ENCODE data around the gene HSD3B7. TPM values are rescaled to one million over a fixed set of nuclear protein-coding genes. Genes with fewer than 3 reads are reported as not detected.

The HSD3B7 gene
- total RNA-seq, 1 experiment from 2014 or later, result 28.9 TPM

DNA sequence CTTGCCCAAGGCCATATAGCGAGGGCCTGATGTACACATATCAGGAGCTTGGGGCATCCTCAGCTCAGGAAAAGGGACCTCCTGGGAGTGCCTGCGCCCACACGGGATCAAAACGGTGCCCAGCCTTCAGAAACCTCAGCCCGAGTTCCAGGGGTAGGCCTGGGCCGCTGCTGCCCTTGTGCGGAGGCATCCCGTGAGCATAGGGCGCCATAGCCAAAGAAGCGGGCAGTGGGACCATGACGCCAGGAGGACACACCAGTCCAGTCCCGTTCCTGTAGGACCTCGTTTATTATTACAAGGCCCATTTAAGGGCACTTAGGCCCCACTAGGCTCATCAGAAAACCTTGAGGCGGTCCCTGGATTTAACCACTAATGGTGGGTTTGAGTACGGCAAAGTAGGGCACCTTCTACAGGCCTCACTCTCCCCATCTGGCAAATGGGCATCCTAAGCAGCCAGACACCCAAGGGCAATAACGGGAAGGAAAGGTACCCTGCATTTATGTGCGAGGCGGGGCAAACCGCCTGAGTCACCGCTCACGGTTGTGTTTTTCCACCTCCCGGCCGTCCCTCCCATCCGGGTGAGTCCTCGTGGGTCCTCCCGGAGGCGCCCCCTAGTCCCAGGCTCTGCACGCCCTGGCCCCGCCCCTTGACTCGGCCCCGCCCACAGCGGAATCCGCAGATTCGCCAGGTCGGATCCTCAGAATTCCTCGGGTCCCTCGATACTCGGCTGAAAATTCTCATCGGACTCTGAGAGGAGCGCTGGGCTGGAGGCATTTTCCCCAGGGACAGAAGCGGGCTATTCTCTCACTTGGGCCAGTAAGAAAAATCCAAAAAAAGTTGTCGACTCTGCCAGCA, 28.2 kb upstream of the HSD3B7 start:
- peak; percentile 77 for DNase-seq (ENCODE audit: low spot score)

DNA sequence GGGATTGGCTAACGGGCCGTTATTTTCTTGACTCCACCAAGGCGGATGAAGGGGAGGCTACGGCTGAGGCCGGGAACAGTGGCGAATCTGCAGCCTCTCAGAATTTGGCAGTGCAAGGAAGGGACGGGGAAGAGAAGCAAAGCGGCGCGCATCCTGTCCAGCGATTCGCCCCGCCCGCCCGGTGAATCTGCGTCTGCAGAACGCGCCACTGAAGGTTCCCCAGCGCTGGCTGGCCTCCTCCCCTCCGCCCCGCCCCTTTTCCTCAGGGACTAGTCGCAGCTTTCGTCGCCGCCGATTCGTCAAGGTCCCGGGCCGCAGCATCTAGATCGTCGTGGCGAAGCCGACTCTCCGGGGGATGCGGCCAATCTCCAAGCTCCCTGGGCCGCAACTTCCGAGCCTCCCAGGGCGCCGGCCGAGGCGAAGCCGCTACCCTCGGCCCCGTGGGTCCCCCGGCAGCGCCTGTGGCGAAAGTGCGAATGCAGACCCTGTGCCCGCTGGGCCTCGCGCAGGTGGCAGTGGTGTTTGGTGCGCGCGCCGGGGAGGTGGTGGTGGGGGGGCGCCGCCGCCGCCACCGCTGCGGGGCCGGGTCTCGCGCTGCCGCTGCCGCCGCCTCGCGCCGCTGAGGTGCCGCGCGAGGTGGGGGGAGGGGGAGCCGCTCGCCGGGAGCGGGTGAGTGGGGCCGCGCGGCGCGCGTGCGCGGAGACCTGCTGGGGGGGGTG, 27.4 kb upstream of the HSD3B7 start, which contains the start of gene SETD1A:
TSS of gene SETD1A (plus strand) at position 299 of the 719 bp plus-strand sequence. CDS start 978 bp downstream, outside the sequence.
- DNase-seq (ENCODE audit: low spot score), result peak; percentile 93

GRCh38 chr16:30958175-30959079, 26.6 kb upstream of the HSD3B7 start:
- DNase-seq (ENCODE audit: low spot score), result peak; percentile 19

DNA sequence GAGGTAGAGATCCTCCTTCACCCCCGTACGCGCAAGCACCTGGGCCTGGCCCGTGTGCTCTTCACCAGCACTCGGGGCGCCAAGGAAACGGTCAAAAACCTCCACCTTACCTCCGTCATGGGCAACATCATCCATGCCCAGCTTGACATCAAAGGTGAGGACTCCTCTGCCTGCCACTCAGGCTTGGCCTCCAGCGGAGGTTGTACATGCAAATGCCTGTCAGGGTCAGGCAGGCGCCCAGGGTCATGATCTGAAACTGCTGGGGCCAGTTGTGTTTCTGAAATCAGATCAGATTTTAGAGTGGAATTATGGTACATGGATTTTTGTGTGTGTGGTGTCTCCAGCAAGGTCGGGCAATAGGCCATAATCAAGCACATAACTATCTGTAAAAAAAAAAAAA, 23.6 kb upstream of the HSD3B7 start:
- no peak for DNase-seq (ENCODE audit: low spot score)

GRCh38 chr16:30963925-30964511, 21.0 kb upstream of the HSD3B7 start:
- DNase-seq (ENCODE audit: low spot score), result no peak

DNA sequence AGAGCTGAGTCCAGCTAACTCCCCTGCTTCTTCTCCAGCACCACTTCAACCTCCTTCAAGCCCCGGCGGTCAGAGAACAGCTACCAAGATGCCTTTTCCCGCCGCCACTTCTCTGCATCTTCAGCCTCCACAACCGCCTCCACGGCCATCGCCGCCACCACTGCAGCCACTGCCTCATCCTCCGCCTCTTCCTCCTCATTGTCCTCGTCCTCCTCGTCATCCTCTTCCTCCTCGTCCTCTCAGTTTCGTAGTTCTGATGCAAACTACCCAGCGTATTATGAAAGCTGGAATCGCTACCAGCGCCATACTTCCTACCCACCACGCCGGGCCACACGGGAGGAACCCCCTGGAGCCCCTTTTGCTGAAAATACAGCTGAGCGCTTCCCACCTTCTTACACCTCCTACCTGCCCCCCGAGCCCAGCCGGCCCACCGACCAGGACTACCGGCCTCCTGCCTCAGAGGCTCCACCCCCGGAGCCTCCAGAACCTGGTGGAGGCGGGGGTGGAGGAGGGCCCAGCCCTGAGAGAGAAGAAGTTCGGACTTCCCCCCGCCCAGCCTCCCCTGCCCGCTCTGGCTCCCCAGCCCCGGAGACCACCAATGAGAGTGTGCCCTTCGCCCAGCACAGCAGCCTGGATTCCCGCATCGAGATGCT, 20.3 kb upstream of the HSD3B7 start:
- no peak for DNase-seq (ENCODE audit: low spot score)

GRCh38 chr16:30965436-30965835, 19.6 kb upstream of the HSD3B7 start:
- no peak for DNase-seq (ENCODE audit: low spot score)

DNA sequence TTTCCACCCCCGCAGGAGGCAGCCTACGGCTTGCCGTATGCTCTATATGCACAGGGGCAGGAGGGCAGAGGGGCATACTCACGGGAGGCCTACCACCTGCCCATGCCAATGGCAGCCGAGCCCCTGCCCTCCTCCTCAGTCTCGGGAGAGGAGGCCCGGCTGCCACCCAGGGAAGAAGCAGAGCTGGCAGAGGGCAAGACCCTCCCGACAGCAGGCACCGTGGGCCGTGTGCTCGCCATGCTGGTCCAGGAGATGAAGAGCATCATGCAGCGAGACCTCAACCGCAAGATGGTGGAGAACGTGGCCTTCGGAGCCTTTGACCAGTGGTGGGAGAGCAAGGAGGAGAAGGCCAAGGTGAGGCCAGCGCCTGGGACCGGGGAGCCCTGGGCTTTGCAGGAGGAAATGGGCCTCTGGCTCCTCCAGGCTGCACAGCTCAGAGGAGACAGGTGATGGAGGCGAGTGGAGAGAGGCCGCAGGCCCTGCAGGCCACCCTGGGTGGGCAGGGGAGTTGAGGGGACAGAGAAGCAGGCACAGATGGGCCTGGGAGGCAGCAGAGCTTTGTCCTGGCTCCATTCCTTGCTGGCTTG, 18.9 kb upstream of the HSD3B7 start:
- no peak for DNase-seq (ENCODE audit: low spot score)

- no peak for DNase-seq (ENCODE audit: low spot score)
These were observed 17.2 kb upstream of the HSD3B7 start for GRCh38 chr16:30967795-30968194.

DNA sequence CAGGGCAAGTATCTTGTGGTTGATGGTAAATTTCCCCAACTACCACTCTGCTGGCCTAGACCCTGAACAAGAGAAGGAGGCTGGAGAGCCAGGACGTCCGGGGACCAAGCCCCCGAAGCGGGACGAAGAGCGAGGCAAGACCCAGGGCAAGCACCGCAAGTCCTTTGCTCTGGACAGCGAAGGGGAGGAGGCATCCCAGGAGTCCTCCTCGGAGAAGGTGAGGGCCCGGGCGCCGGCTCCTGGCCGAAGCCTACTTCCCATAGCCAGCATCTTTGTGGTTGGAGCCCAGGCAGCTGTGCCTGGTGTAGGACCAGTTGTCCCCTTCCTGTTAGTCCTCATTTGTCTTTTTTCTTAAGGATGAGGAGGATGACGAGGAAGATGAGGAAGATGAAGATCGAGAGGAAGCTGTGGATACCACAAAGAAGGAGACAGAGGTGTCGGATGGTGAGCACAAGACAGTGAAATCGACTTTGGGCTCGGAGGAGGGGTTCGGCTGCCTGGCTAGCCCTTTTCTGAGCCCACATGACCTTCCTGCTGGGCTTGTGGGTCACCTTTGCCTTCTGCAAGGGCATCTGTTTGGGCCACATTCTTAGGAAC, 15.7 kb upstream of the HSD3B7 start:
- no peak for DNase-seq (ENCODE audit: low spot score)

GRCh38 chr16:30971298-30971697, 13.7 kb upstream of the HSD3B7 start:
- DNase-seq (ENCODE audit: low spot score), result no peak

DNA sequence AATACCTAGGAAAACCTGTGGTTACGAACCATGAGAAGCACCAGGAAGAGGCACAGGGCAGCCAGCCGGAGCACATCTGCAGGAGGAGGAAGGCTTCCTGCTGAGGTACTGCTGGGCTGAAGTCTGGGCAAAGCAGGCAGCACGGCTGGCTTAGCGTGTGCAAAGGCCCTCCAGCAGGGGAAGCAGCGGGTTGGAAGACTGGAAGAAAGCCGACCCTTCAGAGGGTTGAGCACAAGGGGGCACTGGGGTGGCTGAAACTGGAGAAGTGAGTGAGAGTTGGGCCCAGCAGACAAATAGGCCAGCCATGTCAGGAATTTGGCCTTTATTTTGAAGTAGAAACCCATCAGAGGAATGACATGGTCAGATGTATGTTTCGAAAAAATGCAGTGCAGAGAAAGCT, 12.1 kb upstream of the HSD3B7 start:
- no peak for DNase-seq (ENCODE audit: low spot score)

DNA sequence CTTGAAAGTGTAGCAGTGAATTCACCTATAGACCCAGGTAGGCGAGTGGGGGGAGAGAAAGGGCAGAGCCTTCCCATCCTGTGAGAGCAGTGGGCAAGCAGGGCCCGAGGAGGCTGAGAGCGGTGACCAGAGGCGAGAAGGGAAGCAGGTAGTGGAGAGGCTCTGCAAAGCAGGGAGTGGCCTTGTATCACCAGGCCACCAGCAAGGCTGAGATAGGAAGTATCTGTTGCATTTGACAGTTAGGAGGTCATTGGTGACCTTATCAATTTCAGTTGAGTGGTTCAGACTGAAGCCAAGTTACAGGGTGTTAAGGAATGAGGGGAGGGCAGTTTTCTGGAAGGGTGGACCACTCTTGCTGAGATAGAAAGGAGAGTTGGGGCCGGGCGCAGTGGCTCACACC, 10.7 kb upstream of the HSD3B7 start:
- no peak for DNase-seq (ENCODE audit: low spot score)

GRCh38 chr16:30976486-30976885, 8.5 kb upstream of the HSD3B7 start:
- no peak for DNase-seq (ENCODE audit: low spot score)

GRCh38 chr16:30977502-30977901, 7.5 kb upstream of the HSD3B7 start:
- DNase-seq (ENCODE audit: low spot score), result no peak

DNA sequence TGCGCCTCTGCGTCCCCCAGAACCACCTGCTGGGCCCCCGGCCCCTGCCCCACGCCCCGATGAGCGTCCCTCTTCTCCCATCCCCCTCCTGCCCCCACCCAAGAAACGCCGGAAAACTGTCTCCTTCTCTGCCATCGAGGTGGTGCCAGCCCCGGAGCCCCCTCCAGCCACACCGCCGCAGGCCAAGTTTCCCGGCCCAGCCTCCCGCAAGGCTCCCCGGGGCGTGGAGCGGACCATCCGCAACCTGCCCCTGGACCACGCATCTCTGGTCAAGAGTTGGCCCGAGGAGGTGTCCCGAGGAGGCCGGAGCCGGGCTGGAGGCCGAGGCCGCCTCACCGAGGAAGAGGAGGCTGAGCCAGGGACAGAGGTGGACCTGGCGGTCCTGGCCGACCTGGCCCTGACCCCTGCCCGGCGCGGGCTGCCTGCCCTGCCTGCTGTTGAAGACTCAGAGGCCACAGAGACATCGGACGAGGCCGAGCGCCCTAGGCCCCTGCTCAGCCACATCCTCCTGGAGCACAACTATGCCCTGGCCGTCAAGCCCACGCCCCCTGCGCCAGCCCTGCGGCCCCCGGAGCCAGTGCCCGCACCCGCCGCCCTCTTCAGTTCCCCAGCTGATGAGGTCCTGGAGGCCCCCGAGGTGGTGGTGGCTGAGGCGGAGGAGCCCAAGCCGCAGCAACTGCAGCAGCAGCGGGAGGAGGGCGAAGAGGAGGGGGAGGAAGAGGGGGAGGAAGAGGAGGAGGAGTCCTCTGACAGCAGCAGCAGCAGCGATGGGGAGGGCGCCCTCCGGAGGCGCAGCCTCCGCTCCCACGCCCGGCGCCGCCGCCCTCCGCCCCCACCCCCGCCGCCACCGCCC, 5.6 kb upstream of the HSD3B7 start:
- DNase-seq (ENCODE audit: low spot score), result no peak

DNA sequence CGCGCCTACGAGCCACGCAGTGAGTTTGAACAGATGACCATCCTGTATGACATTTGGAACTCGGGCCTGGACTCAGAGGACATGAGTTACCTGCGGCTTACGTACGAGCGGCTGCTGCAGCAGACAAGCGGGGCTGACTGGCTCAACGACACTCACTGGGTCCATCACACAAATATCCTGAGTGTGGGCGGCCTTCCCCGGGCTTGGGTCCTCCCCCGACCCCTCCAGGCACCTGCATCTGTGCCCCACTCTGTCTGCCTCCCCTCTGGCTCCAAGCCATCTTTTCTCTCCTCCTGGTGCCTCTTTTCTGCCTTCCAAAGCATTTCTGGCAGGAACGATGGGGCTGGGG, 5.0 kb upstream of the HSD3B7 start:
- DNase-seq (ENCODE audit: low spot score), result no peak

- DNase-seq (ENCODE audit: low spot score), result no peak
These were observed 4.6 kb upstream of the HSD3B7 start for GRCh38 chr16:30980434-30980833.

DNA sequence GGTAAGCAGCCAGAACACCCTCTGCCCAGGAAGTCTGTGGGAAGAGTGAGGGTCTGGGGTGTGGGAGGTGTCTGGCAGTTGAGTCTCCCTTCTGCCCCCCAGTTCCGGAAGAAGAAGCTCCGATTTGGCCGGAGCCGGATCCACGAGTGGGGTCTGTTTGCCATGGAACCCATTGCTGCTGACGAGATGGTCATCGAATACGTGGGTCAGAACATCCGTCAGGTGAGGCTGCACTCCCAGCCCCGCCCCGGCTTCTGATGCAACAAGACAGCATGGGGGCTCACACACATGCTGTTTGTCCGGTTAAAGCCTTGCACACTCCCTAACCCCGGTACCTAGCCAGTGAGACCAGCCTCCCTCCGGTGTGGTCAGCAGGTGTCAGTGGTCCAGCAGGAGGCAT, 4.0 kb upstream of the HSD3B7 start:
- DNase-seq (ENCODE audit: low spot score), result no peak
